Spleen (tissue), 3 donors: ENCODE data around the gene VAV2.

Experiments used
- POLR2A ChIP-seq, 3 donors: fragments of 450-650 bp; IDR thresholded peaks; one replicate each; pipeline ENCODE4 v1.5.1; 2017; ENCODE audit warnings: antibody characterized with exemption in 3 of 3, mild to moderate bottlenecking in 1 of 3
- POLR2AphosphoS5 ChIP-seq, 3 donors: sonication (generic); formaldehyde crosslinking; IDR thresholded peaks; one replicate each; pipeline ENCODE4 v1.5.1; 2017; ENCODE audit warnings: antibody characterized with exemption in 3 of 3

DNA sequence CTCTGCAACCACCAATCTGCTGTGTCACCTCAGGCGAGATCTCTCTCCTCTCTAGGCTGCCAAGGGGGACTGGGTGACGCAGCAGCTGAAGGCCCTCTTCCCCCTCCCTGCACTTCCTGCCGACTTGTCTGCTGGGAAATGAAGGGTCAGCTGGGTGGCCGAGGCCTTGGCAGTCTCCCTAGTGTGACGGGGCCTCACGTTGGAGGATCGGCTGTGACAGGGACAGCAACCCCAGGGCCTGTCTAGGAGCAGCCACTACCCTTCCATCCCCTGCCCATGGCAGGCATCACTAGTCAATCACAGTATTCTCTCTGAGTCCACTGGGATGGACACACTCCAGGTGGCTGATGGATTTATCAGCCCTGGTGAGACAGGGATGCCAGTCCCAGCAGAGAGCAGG lies 146.7 kb downstream of the VAV2 start:
- TF ChIP-seq POLR2A (IDR thresholded peaks at IDR 0.05) (no peak), POLR2AphosphoS5 (IDR thresholded peaks at IDR 0.05) (peak; percentile 87 to 92 (median 90))
